DMS153 treated with DMSO at 0.1 percent for 48 hours (cell line): ENCODE results near the gene ADNP.
A peak's percentile ranks its signal among the peaks of the same experiment; 100 is the strongest.
"Not testable (repeated sequence)": the region's sequence is repeated elsewhere in the genome, so short reads cannot be mapped to it uniquely, and the experiment has no call there.

Experiments used
- DNase-seq: peaks from one replicate; lab custom pipeline; 2025; ENCODE audit not compliant: unreplicated experiment; lab: John Stamatoyannopoulos, UW

Gene ADNP

DNA sequence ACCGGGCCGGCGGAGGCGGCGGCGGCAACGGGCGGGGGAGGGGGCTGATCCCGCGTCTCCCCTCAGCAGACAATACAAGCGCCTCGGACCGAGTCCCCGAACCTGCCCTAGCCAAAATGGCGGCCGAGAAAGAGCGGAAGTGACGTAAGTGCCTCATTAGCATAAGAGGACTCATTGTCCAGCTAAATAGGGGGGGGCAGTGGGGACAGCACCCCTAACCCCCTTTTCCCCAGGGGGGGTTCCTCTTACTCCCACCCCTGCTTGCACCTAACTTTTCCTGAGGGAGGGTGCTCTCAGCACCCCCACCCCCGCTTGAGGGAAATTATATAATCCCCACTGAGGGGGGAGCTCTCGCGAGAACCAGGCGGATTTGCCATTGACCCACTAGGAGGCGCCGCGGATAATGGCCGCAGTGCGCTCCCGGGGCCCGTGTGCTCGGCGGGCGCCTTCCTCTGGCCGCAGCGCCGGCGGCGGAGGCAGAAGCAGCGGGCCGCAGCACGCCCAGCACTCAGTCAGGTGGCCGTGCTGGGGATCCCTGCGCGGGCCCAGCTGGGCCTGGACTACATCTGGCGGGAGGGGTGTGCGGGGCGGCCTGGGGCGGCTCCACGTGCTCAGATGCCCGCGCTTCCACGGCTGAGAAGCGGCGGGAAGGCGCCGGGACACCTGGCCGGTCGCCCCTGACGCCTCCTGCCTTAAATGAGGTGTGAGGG lies at the start of gene ADNP:
TSS of gene ADNP (minus strand) at position 132 of the 710 bp plus-strand sequence. CDS start 27,441 bp downstream, outside the sequence.
- DNase-seq: peak; percentile 94

DNA sequence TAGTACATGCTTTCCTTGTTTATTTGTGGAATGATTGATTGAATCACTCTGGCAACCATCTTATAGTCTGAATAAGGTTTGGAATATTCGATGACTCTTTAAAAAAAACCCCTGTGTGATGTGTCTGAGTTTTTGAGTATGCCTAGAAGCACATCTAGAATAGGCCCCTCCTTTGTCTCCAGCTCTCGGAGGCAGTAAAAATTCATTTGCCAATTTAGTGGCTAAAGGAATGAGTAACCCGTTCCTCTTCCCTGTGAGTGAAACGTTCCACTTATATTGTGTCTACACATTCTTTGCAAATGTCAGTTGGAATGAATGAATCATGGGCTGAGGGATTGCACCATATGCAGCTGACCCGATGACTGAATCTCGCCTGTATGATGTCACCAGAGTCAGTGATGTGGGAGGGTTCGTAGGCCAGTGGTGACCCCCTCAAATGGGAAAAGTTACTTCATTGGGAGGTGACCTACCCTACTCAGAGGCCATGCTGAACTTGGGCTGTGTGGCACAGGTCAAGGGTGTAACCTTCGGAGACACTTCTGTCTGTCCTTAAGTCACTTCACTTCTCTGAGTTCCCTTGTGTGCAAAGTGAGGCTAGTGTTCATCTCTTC lies 48.9 kb upstream of the ADNP start:
- DNase-seq: no peak

DNA sequence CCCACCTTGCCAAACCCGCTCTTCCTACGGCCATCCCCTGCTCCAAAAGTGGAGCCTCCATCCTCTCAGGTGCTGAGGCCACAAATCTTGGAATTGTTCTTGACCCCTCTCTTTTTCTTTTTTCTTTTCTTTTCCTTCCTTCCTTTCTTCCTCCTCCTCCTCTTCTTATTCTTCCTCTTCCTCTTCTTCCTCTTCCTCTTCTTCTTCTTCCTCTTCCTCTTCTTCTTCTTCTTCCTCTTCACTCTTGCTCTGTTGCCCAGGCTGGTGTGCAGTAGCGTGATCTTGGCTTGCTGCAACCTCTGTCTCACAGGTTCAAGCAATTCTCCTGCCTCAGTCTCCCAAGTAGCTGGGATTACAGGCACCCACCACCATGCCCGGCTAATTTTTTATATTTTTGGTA lies 47.3 kb upstream of the ADNP start:
- DNase-seq: not testable (repeated sequence)

DNA sequence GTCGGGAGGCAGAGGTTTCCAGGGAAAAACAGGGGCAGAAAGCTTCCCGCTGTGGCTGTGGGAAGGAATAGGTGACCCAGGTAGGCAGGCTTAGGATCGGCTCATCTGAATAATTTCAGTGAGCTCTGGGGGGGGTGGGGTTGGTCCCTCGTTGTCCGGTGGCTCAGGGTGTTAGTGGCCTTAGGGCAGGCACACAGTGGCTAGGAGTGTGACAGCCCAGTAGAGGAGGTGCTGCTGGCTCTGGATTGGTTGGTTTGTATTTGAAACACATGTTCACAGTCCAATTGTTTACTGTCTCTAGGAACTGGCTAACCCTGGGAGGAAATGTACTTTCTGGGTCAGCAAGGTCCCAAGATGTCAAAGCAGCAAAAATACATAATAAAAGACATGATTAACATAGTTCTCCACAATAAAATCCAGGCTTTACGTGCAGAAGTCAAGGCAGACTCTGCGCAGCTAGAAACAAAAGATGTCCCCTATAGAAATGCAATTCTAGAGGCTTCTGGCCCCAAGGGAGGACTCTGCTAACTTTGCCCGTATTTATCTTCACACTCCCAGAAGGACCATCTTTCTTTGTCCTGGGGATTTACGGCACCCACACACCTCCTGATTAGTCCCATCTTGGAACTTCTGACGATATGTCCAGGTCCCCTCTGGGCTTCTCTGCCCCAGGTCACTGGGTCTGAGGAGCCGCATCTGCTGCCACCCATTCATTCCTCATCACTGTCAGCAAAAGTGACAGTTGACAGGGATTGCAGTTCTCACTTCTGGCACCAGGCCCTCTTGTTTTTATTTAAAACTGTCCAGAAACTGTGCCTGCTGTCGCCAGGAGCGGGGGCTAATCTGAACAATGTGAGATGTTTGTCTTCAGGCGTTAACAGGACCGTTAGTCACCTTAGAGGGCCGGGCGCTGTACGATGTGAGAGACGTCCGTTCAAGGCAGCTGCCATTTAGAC lies 46.1 kb upstream of the ADNP start:
- DNase-seq: no peak

DNA sequence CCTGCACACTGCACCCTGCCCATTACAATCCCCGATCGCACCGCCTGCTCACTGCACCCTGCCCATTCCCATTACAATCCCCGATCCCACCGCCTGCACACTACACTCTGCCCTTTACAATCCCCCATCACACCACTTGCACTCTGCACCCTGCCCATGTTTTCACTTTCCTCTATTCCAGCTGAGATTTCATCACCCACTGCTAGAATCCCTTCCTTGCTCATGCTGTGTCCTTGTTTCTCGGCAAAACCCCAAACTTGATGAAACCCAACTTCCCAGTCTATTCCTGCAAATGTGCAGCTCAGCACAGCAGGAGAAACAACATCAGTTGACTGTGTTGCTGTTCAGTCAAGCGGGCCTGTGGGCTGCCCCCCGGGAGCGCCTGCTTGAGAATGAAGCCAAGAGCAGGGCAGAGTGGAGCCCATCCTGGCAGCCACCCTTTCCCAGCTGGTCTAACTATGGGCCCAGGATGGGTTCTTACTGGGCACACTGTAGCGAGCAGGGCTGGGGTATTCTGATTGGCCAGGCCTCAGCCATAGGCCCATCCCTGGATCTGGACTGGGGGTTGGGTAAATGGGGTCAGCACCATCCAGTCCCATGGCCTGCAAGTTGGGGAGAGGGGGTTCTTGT lies 44.6 kb upstream of the ADNP start:
- no peak for DNase-seq

DNA sequence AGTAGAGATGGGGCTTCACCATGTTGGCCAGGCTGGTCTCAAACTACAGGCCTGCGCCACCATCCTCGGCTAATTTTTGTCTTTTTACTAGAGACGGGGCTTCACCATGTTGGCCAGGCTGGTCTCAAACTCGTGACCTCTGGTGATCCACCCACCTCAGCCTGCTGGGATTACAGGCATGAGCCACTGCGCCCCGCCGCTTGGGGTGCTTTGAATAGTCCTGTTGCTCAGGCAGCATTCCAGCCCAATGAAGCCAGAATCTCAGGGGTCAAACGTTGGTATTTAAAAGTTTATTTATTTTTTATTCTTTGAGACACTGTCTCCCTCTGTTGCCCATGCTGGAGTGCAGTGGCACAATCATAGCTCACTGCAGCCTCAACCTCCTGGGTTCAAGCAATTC lies 38.7 kb upstream of the ADNP start:
- no peak for DNase-seq

DNA sequence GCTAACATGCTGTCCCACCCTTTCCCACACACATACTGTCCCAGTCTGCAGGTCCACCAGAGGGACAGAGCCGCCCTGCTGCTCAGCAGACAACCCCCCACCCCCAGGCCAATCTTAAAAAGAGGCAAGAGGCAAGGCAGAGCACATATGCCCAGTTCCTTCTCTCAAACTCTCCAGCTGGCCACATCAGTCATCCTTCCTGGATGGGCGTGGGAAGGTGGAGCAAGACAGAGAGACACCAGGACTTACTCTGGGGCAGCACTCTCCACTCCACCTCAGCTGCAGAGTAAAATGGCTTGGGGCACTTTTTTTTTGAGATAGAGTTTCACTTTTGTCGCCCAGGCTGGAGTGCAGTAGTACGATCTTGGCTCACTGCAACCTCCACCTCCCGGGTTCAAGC lies 38.2 kb upstream of the ADNP start:
- no peak for DNase-seq

DNA sequence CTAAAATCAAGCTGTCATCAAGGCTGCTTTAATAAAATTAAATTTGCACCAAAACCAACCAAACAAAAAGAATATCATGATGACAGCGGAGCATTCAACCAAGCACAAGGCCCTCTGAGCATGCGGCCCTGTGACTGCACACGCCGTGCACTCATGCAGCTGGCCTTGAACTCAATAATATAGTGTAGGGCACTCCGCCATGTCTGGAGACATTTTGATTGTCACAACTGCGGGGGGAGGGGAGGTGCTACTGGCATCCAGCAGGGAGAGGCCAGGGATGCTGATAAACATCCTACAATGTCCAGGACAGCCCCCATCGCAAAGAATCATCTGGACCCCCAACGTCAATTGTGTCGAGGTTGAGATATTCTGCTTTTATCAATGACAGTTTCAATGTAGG lies 37.1 kb upstream of the ADNP start:
- no peak for DNase-seq

DNA sequence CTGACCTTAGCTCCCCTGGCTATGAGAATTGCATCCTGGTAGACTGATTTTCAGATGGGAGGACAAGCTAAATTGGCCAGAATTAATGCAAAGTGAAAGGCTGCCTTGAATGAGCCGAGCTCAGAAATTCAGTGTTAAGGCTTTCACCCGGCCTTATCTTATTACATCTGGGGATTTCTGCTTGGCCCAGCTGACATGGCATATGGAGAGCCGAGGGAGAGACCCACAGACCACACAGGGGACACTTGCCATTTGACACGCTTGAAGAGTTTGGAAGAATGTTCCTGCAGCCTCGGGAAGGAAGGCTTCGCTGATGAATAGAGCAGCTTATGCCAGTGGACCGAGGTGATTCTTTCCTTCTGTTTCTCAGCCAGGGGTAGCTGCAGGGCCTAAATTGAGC lies 36.3 kb upstream of the ADNP start:
- no peak for DNase-seq

DNA sequence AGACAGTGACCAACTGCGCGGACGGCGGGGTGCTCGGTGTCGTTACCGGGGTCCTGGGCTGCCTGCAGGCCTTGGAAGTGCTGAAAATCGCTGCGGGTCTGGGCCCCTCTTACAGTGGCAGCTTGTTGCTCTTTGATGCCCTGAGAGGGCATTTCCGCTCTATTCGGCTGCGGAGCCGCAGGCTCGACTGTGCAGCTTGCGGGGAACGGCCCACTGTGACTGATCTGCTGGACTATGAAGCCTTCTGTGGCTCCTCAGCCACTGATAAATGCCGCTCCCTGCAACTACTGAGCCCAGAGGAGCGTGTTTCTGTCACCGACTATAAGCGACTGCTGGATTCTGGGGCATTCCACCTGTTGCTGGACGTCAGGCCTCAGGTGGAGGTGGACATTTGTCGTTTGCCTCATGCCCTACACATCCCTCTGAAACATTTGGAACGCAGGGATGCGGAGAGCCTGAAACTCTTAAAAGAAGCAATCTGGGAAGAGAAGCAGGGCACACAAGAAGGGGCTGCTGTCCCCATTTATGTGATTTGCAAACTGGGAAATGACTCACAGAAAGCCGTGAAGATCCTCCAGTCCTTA lies 28.4 kb upstream of the ADNP start:
- DNase-seq: no peak

DNA sequence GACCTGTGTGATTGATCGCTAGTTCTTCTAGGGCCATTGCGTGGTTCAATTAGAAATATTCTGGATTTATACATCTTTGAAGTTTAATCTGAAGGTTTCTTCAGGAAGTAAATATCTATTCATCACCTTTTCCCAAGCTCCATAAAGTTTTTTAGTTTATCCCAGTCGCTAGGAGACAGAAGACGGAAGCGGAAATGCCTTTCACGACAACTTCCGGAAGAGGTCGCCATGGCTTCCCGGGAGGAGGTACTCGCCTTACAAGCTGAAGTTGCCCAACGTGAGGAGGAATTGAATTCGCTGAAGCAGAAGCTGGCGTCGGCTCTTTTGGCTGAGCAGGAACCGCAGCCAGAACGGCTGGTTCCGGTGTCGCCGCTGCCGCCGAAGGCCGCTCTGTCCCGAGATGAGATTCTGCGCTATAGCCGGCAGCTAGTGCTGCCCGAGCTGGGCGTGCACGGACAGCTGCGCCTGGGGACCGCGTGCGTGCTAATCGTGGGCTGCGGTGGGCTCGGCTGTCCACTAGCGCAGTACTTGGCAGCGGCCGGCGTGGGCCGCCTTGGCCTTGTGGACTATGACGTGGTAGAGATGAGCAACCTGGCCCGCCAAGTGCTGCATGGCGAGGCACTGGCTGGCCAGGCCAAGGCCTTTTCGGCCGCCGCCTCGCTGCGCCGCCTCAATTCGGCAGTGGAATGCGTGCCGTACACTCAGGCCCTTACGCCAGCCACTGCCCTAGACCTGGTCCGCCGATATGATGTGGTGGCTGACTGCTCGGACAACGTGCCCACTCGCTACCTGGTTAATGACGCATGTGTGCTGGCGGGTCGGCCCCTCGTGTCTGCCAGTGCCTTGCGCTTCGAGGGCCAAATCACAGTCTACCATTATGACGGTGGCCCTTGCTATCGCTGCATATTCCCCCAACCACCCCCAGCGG lies 27.6 kb upstream of the ADNP start, which contains the start of gene MOCS3:
TSS of gene MOCS3 (plus strand) at position 204 of the 928 bp plus-strand sequence. CDS start at position 229, 25 bp downstream.
- DNase-seq: peak; percentile 89

DNA sequence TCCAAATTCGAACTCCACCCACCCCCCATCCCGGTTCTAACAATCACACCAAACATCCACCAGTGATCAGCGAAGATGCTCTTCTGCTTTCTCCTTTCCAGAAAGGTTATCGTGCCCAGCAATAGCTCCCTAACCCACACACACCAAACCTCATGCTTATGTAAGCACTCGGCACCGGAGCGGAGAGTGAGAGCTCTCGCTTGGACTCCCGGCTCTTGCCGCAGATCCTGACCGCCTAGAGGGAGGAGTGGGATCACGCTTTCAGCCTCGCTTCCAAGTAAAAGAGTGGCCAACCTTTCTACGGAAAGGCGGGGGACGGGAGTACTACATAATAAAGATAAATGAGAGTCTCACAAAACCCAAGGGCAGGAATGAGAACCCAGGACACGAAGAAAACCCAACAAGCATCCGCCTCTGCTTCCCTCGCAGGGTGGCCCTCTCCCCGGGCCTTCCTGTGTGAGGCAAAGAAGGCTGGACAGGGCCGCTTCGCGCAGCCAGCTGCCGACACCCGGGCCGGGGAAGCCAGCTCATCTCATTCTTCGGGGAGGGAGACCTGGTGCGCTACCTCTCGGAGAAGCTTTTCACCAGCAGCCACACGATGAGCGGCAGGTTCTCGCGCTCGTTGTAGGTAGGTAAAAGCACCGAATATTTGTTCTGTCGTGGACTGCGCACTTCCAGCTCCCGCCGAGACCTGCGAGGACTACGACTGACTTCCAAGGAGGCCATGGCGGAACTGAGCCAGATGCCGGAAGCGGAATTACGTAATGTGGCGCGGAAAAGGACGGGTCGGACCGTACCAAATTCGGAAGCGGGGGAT lies 26.8 kb upstream of the ADNP start, which contains the start of gene DPM1:
TSS of gene DPM1 (minus strand) at position 735 of the 817 bp plus-strand sequence. CDS start at position 726, 9 bp downstream.
- no peak for DNase-seq

DNA sequence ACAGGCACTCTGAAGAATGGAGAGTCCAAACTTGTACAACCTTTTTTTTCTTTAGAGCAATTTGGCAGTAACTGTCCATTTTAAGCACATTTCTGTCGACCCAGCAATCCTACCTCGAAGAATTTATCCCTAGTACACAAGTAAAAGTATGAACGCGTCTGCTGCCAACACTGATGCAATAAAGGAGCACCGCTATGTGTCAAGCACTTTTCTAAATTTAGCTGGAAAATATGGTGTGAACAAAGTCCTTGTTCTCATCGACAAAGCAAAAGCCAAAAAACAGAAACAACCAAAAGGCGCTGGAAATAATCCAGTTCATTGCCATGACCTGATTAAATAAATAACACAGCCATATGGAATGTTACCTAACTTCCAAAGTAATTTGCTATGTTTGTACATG lies 26.0 kb upstream of the ADNP start:
- DNase-seq: no peak

DNA sequence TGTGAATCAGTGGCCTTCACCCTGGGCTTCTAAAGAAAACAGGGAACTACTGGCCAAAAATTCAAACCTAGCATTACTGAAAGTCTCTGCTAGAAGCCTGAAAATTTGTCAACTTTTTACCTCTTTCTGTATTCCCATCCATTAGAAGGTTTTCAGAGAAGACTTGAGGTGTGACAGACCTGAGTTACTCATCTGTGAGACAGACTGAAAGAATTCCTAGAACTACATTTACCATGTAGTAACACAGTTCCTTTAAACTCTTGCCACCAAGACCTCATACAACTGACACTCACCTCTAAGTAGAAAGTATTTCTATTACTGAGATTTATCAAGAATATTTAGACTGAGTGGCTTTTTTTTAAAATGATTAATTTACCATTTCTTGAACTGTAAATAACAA lies 22.6 kb upstream of the ADNP start:
- DNase-seq: no peak

DNA sequence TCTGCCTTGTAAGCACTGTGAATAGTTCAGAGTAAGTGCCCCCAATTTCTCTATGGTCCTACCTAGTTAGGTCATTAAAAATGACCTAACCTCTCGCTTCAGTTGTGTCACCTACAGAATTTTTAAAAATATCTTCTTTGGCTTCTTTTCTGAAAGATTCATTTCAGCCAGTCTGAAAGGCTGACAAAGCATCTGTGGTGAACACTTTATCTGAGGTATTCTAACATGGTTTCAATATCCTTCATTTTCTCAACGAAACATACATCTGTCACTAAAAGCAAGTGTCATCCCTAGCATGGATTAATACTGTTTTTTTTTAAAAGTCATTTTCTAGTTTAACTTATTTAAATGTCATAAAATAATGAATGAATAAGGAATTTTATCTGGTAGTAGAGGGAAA lies 22.0 kb upstream of the ADNP start:
- no peak for DNase-seq

DNA sequence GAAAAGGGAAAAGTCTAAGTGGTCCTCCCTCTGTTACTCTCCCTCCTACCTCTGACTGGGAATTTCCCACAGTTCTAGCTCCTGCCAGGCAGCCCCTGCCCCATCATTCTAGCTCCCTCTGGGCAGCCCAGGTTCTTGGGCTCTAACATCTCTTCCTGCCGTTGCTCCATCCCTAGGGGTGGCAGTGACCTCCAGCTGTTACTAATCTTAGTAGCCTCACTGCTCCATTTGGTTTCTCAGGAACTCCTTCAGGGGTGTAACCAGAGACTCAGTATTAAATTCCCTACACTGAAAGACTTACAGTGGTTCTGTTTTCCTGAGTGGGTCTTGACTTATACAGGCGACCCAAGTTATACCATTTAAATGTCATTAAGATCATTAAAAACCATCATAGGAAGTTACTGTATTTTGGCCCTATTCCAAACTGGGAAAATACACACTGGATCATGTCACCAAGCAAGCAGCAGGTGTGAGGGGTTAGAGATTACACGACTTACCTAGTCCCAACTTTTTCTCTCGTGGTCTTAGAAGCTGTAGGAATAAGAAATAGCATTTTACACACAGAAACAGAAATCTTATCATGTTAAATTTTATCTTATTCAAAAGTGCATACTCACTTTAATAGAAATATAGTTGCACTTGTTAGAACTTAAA lies 17.0 kb upstream of the ADNP start:
- no peak for DNase-seq

DNA sequence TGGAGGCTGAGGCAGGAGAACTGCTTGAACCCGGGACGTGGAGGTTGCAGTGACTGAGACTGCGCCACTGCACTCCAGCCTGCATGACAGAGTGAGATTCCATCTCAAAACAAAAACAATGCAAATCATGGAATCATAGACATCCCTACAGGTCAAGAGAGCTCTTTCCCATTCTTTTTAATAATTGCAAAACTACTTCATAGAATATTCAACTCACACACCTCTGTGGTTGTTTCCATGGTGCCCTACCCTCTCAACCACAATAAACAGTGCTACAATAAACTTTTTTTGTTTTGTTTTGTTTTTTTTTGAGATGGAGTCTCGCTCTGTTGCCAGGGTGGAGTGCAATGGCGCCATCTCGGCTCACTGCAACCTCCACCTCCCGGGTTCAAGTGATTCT lies 11.8 kb upstream of the ADNP start:
- DNase-seq: no peak

DNA sequence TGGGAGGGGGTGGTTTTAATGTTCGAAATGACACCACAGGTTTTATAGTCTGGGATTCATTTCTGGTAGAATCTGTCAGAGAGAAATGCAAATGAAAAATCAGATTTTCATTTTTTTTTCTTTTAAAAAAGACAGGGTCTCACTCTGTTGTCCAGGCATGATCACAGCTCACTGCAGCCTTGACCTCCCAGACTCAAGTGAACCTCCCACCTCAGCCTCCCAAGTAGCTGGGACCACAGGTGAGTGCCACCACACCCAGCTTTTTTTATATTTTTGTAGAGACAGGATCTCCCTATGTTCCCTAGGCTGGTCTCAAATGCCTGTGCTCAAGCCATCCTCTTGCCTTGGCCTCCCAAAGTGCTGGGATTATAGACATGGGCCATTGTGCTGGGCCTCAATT lies 2.4 kb upstream of the ADNP start:
- no peak for DNase-seq
